Subcutaneous adipose tissue (tissue), 4 donors: Measurements from ENCODE around the gene C1QTNF1. TPM values are rescaled to one million over a fixed set of nuclear protein-coding genes. Genes with fewer than 3 reads are reported as not detected.

Experiments
- total RNA-seq, 4 donors: library from RNA; depleted of rRNA; stranded (reverse); fragments of >200 nt; gene quantifications; one replicate each; pipeline ENCODE4 v1.1.0, GENCODE V29; 2016
- TF ChIP-seq, protein P1 (sequence below): fragments of 450-650 bp; IDR thresholded peaks from one replicate; pipeline ENCODE4 v1.5.1; 2016; ENCODE audit warnings: low read depth, mild to moderate bottlenecking, control low read depth, antibody characterized with exemption, moderate library complexity

C1QTNF1 gene
- total RNA-seq, 4 donors from 2014 or later, result 198 to 469 (median 294) TPM

DNA sequence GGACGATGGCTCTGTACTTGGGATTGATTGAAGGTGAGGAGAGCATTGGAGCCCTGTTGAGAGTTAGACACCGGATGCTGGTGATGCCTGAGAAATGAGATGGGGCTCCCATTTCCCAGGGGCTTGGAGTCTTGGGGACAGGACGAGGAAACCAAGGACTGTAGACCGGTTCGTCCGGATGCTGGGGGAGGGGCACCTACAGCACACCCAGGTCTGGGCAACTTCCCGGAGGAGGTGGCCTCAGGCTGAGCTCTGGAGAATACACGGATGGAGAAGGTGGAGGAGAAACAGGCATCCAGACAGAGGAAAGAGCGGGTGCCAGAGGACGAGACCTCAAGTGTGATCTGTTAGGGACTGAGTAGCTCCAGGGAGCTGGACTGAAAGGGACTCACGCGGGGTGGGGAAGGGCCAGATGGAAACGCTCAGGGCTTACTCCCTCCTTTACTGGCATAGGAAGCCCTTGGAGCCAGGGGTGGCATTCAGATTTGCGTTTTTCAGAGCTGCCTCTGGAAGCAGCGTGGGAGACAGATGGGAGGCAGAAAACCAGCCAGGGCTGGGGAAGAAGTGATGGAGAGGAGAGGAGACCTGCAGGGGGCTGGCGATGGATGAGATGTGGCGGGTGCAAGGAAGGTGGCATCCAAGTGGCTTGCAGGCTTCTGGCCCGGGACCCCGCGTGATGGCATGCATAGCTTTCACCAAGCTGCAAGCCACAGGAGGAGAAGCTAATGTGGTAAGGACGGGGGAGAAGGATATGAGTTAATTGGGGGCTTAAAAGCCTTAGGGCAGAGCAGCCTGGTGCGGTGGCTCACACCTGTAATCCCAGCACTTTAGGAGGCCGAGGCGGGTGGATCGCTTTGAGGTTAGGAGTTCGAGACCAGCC is 8.3 kb downstream of the C1QTNF1 start:
- TF ChIP-seq, protein P1, sequence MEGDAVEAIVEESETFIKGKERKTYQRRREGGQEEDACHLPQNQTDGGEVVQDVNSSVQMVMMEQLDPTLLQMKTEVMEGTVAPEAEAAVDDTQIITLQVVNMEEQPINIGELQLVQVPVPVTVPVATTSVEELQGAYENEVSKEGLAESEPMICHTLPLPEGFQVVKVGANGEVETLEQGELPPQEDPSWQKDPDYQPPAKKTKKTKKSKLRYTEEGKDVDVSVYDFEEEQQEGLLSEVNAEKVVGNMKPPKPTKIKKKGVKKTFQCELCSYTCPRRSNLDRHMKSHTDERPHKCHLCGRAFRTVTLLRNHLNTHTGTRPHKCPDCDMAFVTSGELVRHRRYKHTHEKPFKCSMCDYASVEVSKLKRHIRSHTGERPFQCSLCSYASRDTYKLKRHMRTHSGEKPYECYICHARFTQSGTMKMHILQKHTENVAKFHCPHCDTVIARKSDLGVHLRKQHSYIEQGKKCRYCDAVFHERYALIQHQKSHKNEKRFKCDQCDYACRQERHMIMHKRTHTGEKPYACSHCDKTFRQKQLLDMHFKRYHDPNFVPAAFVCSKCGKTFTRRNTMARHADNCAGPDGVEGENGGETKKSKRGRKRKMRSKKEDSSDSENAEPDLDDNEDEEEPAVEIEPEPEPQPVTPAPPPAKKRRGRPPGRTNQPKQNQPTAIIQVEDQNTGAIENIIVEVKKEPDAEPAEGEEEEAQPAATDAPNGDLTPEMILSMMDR, result no peak

DNA sequence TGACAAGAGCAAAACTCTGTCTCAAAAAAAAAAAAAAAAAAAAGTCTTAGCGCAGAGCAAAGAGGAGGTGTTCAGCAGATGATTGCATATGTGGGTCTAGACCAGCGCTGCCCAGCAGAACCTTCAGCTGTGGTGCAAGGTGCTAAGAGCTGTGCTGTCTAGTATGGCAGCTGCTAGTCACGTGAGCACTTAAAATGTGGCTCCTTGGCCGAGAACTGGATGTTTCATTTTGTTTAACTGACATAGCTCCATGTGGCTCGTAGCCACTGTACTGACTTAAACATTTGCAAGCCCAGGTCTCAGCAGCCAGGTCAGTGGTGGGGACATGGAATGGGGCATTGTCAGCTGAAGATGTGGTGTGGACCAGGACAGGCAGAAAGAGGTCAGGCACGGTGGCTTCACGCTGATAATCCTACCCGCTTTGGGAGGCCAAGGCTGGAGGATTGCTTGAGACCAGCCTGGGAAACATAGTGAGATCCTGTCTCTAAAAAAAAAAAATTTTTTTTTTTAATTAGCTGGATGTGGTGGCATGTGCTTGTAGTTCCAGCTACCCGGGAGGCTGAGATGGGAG is 9.2 kb downstream of the C1QTNF1 start:
- TF ChIP-seq, protein P1, result no peak

DNA sequence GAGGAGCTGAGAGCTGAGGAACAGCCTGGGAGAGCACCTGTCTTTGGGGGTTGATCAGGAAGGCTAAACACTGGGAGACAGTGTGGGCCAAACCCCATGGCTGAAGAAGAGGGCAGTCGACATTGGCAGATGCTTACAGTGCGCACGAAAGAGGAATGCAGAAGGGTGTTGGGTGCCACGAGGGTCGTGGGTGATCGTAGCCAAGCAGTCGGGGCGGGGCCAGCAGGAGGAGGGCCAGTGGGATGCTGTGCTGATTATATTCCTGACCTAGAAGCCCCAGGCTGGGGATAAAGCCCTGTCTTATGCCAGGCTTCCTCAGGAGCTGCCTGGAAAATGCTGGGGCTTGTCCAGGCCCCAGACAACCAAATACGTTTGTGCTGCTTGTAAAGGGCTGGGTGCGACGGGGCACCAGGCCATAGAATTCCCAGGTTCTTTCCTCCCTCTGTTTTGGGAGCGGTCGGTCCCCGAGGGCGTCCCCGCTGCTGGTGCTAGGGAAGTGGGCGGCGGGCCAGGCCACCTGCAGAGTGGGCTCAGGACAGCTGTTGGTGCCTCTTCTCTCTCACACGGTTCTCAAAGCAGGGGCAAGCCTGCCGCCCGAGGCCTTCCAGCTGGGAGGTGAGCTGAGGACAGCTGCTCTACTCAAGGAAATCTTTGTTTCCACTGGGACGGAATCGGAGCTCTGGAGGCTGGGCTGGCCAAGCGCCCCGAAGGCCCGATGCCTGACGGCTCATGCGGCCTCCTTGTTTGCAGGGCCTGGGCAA is 10.0 kb downstream of the C1QTNF1 start:
- TF ChIP-seq, protein P1, result no peak

DNA sequence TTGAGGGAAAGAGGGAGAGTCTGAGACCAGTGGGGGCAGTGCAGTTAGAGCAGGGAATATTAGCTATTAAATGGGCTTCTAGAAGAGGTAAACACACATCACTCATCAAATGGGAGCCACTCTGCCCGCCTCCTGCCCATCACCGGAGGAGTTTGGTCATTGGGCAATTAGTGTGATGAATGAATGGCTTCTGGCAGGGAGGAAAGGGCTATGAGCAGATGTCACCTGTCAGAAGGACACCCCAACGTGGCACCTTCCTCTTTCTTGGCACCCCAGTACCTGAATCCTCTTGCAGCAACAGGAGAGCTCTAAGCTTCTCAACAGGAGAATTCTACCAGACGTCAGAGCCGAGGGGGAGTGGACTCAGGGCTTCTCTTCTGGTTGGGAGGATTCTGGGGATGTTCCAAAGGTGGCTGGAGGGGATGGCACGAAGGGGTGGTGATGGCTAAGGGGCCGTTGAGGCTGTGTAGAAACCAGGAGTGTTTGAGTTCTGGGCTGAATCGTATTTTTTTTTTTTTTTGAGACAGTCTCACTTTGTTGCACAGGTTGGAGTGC is 11.0 kb downstream of the C1QTNF1 start:
- TF ChIP-seq, protein P1, result no peak

DNA sequence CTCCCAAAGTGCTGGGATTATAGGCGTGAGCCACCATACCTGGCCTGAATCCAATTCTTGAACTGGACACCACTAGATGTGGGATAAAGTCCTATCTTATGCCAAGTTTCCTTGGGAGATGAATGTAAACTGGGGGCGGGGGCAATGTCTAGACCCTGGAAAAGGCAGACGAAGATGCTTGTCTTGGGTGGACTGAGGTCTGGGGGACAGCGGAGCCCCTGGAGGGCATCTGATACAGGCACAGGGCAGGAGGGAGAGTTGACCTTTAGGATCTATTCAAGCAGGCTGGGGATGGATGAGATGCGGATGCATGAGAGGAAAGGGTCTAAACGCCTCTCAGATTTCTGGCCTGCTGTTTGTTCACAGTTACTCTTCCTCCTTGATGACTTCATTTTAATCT is 11.7 kb downstream of the C1QTNF1 start:
- TF ChIP-seq, protein P1, result no peak

DNA sequence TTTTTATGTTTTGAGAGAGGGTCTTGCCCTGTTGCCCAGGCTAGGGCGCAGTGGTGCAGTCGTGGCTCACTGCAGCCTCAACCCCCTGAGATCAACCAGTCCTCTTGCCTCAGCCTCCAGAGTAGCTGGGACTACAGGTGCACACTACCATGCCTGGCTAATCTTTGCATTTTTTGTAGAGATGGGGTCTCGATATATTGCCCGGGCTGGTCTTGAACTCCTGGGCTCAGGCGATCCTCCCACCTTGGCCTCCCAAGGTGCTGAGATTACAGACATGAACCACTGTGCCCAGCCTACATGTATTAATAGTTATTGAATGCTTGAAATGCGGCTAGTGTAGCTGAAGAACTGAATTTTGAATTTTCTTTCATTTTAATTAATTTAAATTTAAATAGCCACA is 12.2 kb downstream of the C1QTNF1 start:
- TF ChIP-seq, protein P1, result no peak
